Sciatic nerve (tissue), 2 donors: ENCODE measurements around the gene CRYL1. TPM values are rescaled to one million over a fixed set of nuclear protein-coding genes. Genes with fewer than 3 reads are reported as not detected.

Experiments used
- ATAC-seq: fragments of 200-7000 bp; cut with Tn5 transposase; one replicate; pipeline ENCODE4 v1.9.1; 2020; ENCODE audit warnings: mild to moderate bottlenecking, moderate library complexity
- DNase-seq: peaks from one replicate; pipeline ENCODE4 v3.0.0-alpha.2; 2020; ENCODE audit warnings: low spot score
- intact Hi-C: fragments of 100-400 bp; cut with DNase I; formaldehyde crosslinking; loops from one replicate; pipeline ENCODE4 v1.14.2; 2022
- total RNA-seq: library from RNA; stranded (reverse); fragmentation: NEBNext Ultra II Directional; extraction: Animal tissue kit (Norgen Biotek cat#: 25700); gene quantifications from one replicate; pipeline ENCODE4 v1.2.1, GENCODE V29; 2021
- donor health status: DM: no; HTN: no; CAD: no.
- donor health status: DM: no; HTN: no; CAD: no.

The CRYL1 gene
- 44.8 TPM for total RNA-seq

- ATAC-seq (peak; percentile 93), DNase-seq (peak; percentile 87)
- intact Hi-C loops = no loop called here
Observed at GRCh38 chr13:20525601-20526544, at the start of gene CRYL1. Gene CRYL1, minus strand, starts transcription at chr13:20525857. Its CDS starts 63 bp downstream, at chr13:20525794.

- ATAC-seq (no peak), DNase-seq (no peak)
- intact Hi-C loops = no loop called here
Observed at GRCh38 chr13:20573636-20574035, 48.0 kb upstream of the CRYL1 start.

- DNase-seq (no peak), ATAC-seq (no peak)
- intact Hi-C loops = no loop called here
Observed at GRCh38 chr13:20573186-20573585, 47.5 kb upstream of the CRYL1 start.

- intact Hi-C loops = no loop called here
- DNase-seq (no peak), ATAC-seq (no peak)
Observed at GRCh38 chr13:20571676-20572075, 46.0 kb upstream of the CRYL1 start.

- intact Hi-C loops = no loop called here
- no peak for ATAC-seq
- DNase-seq = no peak
Observed at GRCh38 chr13:20570517-20570916, 44.9 kb upstream of the CRYL1 start.

- ATAC-seq (no peak), DNase-seq (no peak)
- intact Hi-C loops = no loop called here
Observed at GRCh38 chr13:20567881-20568528, 42.3 kb upstream of the CRYL1 start.

GRCh38 chr13:20566898-20567874, 41.5 kb upstream of the CRYL1 start, which contains the start of gene IFT88:
Gene IFT88, plus strand, starts transcription at chr13:20567157. Its CDS starts 7,229 bp downstream, at chr13:20574386.
- DNase-seq (peak; percentile 93), ATAC-seq (peak; percentile 98)
- intact Hi-C loops = no loop called here

- peak; percentile 79 for ATAC-seq
- intact Hi-C loops = no loop called here
Observed at GRCh38 chr13:20566468-20566897, 40.8 kb upstream of the CRYL1 start.

GRCh38 chr13:20565115-20565736, 39.6 kb upstream of the CRYL1 start:
- intact Hi-C loops = no loop called here
- ATAC-seq (no peak), DNase-seq (no peak)

More at GRCh38 chr13:20566468-20566897, 40.8 kb upstream of the CRYL1 start:
- DNase-seq = no peak

GRCh38 chr13:20561741-20562140, 36.1 kb upstream of the CRYL1 start:
- intact Hi-C loops = no loop called here
- DNase-seq (no peak), ATAC-seq (no peak)

- ATAC-seq (no peak), DNase-seq (no peak)
- intact Hi-C loops = no loop called here
Observed at GRCh38 chr13:20559659-20560356, 34.2 kb upstream of the CRYL1 start.

- ATAC-seq (no peak), DNase-seq (no peak)
- intact Hi-C loops = no loop called here
Observed at GRCh38 chr13:20558982-20559381, 33.3 kb upstream of the CRYL1 start.

- intact Hi-C loops = no loop called here
- peak; percentile 82 for ATAC-seq
- DNase-seq = no peak
Observed at GRCh38 chr13:20553311-20553710, 27.7 kb upstream of the CRYL1 start.

GRCh38 chr13:20550799-20551198, 25.1 kb upstream of the CRYL1 start:
- DNase-seq (no peak), ATAC-seq (no peak)
- intact Hi-C loops = no loop called here

GRCh38 chr13:20547479-20547908, 21.8 kb upstream of the CRYL1 start:
- DNase-seq = no peak
- no peak for ATAC-seq
- intact Hi-C loops = no loop called here

- intact Hi-C loops = no loop called here
- ATAC-seq = peak; percentile 51
- DNase-seq = no peak
Observed at GRCh38 chr13:20546556-20546955, 20.9 kb upstream of the CRYL1 start.

- ATAC-seq = peak; percentile 36
- intact Hi-C loops = no loop called here
Observed at GRCh38 chr13:20544201-20544923, 18.7 kb upstream of the CRYL1 start.

More at GRCh38 chr13:20544201-20544923, 18.7 kb upstream of the CRYL1 start:
- DNase-seq = no peak
